HG02981 (cell line): ENCODE data around the gene MLN.
A peak's percentile ranks its signal among the peaks of the same experiment; 100 is the strongest.

Source experiments
- ATAC-seq: cut with Tn5 transposase; IDR thresholded peaks from one replicate; pipeline ENCODE4 v1.9.1; 2021; ENCODE audit warnings: mild to moderate bottlenecking, moderate library complexity; ENCODE audit not compliant: unreplicated experiment

The MLN gene, protein sequence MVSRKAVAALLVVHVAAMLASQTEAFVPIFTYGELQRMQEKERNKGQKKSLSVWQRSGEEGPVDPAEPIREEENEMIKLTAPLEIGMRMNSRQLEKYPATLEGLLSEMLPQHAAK

DNA sequence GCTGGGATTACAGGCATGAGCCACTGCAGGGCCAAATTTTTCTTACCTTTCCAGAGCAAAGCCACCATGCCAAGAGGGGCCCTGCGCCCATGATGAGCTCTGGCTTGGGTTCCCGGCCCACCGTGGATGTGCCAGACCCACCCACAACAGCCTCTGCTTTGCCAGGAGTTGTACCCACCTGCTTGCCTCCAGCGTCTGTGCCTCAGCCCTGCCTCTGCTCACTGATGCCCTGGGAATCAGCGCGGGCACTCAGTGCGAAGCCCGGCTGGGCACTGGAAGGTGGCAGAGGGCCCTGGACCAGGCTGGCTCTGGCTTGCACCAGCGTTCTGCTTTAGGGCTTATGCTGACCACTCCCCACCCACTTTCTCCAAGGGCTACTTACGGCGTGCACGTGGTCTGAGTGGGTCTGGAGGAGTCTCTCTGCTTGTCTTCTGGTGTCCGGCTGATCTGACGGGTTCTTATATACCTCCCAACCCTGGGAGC, at the start of gene MLN:
MLN (minus strand) TSS at position 433 of the 483 bp plus-strand sequence. CDS start 2,840 bp downstream, outside the sequence.
- no peak for ATAC-seq

DNA sequence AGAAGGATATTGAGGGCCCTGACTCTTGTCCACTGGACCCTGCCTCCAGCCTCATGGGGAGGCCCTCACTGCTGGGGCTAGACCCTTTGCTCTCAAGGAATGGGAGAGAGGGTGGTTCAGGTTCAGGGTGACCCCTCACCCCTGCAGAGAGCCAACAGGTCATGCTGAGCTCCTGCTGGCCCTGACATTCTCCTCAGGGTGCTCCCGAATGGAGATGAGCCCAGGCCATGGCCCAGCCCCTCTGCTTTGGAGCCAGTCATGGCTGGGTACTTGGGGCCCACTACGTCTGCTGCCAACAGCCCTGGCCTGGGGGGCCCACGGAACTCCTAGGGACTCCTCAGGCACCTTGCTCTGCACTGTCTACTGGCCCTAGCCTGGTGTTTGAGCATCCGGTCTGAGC, 49.2 kb upstream of the MLN start:
- ATAC-seq = no peak

DNA sequence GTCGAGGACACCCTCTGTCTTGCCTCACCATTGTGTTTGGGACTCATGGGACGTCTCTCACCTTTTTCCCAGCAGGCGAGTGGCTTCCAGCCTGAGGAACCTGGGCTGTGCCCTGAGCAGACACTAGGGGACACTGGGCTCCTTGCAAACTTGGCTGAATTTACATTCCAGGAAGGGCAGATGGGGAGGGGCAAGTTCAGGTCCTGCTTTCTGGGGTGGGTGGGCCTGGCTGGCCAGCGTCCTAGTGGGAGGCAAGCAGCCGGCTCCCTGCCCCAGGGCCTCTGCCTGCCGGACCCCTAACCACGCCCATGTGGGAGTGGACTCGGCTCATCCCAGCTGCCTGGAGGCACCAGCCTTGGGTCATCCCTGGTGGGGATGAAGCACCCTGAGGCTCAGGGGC, 48.2 kb upstream of the MLN start:
- no peak for ATAC-seq

DNA sequence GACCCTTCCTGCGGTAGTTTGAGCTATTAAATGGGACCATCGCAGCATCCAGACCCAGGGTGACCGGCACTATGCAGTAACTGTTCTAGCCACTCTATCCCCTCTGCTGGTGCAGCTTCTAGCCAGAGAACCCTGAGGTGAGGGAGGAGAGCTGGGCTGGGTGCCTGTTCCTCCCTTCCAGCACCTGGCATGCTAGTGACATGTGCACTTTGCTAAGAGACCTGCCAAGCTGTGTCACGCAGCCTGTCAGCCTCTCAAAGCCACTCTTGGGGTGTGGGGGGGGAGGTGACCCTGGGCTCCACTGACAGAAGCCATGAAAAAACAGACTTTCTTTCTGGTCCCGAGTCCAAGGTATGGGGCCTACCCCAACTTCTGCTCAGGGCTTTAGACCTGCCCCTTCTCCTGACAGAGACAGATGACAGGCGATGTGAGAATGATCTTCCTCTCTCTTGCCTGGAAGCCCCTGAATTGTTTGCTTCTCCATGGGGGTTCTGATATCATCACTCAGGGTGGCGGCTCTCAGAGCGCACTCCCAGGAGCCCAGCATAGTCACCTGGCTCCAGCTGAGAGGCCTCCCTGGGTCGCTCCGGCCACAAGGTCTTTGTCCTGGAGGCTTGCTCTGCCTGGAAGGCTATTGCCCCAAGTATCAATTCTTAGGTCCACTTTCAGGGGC, 47.2 kb upstream of the MLN start:
- ATAC-seq = no peak

DNA sequence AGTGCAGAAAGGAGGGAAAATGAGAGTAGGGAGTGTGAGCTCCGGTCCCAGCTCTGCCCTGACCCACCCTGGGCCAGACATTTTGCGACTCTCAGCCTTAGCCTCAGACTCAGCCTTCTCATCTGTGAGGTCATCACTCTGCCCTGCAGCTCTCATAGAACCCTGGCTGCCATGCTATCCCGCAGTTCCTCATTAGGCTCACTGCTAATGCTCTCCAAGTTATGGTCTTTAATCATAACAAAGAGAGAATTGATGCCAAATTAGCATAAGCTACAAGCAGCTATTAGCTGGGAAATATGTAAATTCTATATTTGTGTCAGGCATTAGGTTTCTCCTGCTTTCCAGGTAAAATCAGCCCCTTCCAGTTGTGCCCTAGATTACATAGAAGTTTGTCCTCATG, 46.5 kb upstream of the MLN start:
- no peak for ATAC-seq

DNA sequence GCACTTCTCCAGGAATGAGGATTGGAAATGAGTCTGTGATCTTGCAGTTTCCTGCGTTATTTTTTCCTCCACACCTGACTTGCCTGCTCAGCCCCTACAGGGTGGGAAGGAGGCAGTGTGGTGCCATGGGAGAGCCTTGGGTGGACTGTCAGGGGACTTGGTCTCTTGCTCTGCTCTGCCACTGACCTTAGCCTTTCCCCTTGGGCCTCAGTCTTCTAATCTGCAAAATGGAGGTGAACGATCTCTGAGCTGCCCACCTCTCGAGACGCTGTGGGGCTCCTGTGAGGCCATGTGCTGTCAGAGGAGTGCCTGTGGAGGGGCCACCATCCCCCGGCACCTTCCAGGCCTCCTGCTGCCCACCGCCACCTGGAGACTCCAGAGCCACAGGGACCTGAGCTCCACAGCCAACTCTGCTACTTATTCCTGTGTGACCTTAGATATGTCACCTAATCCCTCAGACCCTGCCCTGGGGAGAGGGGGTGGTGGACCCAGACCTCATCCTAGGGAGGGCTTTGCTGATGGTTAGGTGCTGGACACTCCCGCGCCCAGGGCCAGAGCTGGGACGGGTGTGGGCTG, 45.8 kb upstream of the MLN start:
- ATAC-seq = no peak

DNA sequence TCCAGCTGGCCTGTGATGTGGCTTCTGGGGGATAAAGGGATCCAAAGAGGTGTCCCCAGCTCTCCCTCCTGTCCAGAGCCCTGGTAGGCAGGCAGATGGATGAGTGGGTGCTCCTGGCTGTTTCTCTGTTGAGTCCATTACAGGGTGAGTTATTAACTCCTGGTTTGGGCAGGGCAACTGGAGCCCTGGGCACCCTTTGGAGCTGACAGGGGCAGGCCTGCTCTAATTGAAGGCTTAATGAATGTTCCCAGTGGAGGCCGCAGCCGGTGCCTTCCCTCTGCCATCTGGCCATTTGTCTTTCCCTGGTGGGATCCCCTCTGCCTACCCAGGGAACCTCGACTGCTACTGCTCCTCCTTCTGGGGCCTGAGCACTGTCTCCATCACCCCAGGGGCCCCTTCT, 44.7 kb upstream of the MLN start:
- ATAC-seq = no peak

DNA sequence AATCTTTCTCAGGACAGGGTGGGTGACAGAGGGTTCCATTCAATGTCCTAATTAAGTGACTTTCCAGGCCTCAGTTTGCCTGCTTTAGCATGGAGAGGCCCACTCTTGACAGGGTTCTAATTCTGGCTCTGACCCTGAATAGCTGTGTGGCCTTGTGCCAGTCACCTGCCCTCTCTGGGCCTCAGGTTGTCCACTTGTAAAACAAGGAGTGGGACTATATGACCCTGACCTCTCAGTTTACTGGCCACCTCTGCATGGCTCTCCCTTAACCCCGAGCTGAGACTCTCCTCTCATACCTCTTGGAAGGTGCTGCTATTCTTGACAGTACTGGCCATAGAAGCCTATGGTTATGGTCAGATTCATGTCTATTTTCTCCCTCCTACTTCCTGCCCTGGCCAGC, 44.1 kb upstream of the MLN start:
- ATAC-seq = no peak

DNA sequence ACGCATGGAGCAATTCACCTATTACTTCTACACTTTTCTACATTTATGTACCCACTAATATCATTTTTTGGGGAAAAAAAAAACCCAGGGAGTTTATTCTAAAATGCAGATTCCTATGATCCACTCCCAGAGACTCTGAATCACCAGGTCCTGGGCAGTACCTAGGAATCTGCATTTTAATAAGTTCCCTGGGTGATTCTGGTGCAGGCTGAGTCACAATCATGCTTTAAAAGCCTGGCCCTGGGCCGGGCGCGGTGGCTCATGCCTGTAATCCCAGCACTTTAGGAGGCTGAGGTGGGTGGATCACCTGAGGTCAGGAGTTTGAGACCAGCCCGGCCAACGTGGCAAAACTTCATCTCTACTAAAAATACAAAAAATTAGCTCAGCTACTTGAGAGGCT, 43.3 kb upstream of the MLN start:
- no peak for ATAC-seq

DNA sequence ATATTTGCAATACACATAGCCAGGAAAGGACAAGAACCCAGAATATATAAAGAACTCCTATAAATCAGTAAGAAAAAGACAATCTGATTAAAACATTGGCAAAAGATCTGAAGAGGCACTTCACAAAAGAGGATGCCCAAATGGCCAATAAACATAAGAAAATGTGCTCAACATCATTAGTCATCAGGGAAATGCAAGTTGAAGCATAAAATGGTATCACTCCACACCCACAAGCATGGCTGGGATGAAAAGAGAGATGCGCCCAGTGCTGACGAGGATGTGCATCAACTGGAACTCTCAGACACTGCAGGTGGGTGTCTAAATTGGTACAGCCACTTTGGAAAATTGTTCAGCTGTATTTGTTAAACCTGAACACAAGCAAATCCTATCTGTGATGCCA, 42.4 kb upstream of the MLN start:
- ATAC-seq = no peak

DNA sequence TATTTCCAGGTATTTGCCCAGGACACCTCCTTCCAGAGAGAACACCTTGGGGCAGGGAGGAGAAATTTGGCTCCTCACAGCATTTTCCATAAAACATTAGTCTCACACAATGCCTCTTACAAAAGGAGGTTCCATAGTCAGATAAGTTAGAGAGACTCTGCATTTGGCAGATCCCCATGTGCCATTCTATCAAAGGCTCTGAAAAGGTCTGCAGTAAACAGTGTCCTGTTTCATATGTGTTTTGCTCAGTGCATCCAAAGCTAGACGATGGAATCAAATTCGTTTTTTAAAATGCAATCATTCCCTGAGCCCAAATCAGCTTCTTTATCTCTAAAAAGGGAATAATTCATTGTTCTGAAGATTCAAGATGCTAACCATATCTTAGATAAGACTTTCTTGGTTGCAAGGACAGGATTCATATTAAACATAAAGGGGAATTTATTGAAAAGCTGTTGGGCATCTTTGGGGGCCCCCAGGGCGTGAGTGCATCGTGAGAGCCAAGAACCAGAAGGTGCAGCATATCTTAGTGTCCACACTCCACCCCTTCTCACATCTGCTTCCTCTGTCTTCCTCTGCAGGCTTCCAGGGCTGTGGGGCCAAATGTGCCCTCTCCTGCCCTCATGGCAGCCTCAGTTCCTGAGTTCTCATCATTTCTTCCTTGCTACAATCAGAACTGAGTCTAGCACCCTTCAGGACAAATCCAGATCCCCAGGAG, 41.4 kb upstream of the MLN start:
- ATAC-seq = no peak

DNA sequence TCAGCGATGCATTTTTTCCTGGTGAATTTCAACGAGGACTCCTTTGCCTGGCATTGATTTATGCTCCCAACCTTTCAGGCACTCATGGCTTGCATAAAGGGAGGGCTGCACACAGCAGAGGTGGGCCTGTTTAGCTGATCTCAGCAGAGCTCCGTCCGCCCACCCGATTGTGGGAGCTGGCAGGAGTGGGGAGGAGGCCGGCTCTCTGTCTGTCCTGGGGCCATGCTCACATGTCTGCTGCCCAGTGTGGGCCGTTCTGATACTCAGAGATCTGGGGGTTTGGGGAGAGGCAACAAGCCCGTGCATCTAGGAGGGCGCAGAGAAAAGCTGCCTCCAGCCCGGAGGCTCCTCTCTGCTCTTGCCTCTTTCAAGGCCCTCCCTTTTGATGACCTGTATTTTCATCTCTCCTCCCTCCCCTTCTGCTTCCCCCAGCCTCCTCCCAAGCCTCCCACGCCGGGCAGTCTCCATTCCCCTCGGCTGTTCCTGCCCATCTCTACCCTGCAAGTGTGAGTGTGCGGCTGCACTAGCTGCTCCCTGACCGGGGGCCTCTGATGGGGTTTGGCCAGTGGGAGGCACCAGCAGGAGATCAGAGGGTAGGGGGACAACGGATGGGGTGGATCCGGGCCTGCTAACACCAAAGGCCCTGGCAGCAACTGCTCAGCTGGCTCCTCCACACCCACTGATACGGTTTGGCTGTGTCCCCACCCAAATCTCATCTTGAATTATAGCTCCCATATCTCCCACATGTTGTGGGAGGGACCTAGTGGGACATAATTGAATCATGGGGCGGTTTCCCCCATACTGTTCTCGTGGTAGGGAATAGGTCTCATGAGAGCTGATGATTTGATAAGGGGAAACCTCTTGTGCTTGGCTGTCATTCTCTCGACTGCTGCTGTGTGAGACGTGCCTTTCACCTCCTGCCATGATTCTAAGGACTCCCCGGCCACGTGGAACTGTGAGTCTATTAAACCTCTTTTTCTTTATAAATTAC, 39.6 kb upstream of the MLN start:
- no peak for ATAC-seq

DNA sequence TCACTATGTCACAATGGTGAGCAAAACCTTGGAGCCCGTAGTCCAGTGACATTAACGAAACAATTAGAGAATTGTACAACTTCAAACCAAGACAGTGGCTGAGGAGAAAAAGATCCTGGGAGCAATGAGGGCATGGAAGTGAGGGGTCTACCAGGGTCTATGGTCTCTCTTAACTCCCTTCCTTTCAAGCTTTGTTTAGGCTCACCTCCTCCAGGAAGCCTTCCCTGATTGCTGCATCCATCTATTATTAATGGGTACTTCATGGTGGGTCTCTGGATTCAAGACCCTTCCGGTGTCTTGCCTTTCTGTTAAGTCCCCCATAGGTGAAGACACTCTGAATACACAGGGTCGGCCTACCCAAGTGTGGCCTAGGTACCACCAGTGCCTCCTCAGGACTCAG, 38.1 kb upstream of the MLN start:
- ATAC-seq = no peak

DNA sequence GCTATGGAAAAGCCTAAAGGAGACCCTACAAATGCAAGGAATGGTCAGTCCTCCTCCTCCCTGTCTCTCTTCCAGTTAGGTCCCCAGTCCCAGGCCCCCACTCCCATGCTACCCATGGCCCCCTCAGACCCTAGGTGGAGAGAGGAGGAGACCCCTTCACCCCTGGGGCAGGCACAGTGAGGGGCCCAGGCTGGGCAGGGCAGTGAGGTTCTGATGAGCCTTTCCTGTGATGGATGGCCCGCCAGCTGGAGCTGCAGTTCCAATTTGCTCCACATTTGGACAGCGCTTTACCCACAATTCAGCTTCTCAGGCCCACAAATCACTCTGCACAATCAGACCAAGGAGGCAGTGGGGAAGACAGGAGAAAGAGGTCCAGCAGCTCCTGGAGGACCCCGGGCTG, 37.3 kb upstream of the MLN start:
- no peak for ATAC-seq

DNA sequence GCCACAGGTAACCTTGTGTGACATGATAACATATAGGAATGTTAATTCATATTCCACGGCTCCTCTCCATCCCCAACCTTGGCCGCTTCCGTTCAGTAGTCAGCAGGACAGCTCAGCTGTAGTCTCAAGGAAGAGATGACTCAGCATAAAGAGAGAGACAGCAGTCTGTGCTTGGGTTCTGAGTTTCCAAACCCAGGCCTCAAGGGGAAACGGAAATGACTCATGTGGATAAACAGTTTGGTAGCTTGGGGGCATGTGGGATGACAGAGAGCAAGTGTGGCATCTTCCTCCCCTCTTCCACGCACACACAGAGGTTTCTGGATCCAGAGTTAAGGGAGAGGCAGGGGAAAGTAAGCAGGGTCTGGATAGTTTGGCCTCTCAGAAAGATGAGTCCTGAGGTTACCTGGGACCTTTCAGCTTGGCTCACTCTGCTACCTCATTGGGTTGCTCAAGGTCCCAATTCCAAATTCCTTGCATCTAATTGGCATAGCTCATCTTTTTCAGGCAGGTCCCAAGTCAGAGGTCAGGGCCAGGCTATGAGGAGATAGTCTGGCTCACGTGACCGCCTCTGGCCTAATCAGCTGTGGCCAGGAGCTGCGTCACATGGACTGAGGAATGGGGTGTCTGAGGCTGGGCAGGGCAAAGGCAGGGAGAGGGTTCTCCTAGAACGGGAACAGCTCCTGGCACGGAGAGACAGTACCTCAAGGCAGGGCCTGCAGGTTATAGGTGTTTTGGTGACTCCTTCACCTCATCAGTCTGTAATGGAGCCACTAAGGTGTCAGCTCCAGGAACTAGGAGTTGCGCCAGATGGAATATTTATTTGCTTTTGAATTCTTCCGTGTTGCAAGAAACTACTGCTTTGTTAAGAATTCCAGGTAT, 36.5 kb upstream of the MLN start:
- peak; percentile 54 for ATAC-seq

DNA sequence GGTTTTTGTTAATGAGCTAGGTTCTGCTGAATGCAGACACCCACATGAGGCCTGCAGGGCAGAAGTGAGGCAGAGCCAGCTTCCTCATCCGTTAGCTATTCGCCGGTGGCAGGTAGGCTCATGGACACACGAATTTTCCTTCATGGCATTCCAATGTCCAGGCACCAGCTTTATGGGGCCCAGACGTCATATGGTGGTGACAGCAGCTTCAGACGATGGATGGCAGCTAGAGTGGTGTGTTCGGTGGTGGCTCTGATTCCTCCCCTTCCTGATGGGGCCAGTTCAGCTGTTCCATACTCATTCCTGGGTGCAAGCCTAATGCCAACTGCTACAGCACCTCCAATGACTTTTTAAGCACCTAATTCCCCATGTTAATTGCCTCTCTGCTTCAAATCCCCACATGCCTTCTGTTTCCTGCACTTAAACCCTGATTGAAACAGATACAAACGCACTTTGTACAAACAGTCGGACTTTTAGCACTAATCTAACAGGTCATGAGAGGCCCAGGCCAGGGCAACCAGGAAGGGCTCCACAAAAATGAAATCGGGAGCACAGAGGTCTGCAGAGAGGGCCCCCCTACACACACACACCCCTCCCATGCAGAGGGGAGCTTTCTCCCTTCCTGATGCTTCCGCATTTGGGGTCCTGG, 35.7 kb upstream of the MLN start:
- ATAC-seq = peak; percentile 19

DNA sequence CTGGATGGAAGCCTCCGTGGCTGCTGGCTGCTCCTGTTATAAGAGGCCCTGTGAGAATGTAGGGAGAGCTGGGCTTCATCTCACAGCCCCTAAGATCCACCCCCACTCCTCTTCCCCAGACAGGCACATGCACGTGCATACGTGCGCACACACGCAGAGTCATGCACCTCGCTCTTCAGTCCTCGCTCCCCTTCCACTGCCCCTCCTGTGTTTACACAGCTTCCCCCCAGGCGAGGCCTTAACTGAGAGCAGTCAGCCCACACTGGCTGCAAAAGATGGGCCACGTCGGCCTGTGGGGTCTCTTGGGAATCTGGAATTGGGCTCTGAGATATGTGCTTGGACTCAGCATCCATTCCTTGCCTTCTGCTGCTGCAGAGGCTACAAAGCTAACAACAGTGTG, 35.2 kb upstream of the MLN start:
- no peak for ATAC-seq

DNA sequence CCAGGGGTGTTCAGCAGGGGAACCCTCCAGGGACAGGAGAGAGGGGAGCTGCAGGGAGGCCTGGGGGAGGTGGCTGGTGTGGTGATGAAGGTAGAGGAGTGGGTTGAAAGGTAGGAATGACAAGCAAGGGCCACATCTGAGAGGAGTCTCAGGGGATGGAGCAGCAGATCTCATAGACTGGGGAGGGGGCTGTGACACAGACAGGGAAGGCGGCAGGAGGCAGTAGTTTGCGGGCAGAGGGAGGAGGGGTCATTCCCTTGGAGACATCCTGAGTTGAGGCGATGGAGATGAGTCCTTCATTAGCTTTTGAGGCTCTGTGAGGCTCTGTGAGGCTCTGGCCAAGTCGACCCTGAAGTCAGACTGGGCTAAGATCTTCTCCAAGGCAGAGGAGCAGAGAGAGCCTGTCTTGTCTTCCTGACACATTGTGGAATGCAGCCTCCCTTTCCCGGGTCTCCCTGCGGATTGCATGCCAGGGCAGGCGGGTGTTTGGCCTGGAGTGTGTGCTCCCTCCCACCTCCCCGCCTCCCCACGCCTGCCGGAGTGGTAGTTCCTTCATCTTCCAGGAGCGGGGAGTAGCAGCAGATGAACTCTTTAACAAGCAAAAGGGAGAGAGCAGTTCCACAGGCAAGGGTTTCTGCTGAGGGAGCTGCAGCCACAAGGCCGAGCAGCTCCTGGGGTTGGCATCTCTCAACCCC, 34.3 kb upstream of the MLN start:
- no peak for ATAC-seq
